A549 (cell line): ENCODE measurements around the gene ZMYM5. TPM values are rescaled to one million over a fixed set of nuclear protein-coding genes. Genes with fewer than 3 reads are reported as not detected.
A peak's percentile ranks its signal among the peaks of the same experiment; 100 is the strongest.
"Not testable (repeated sequence)": the region's sequence is repeated elsewhere in the genome, so short reads cannot be mapped to it uniquely, and the experiment has no call there.

Experiments
- ATAC-seq, 2 experiments: fragments of 200-7000 bp in 1 of 2; fragments of >200 bp in 1 of 2; cut with Nextera tagmentation in 1 of 2; cut with Tn5 transposase in 1 of 2; 3 replicates each; pipeline versions ENCODE4 v1.8.0 to v1.9.1; 2018 to 2020; ENCODE audit warnings: mild to moderate bottlenecking in 1 of 2, moderate library complexity in 1 of 2
- CTCF ChIA-PET: fragments of 300-600 bp; sonication (Branson Sonifier 250); formaldehyde crosslinking; extraction: SDS; loops from one replicate; lab custom pipeline; 2021; ENCODE audit warnings: antibody characterized with exemption, inconsistent platforms; lab: Yijun Ruan, JAX
- POLR2A ChIA-PET: fragments of 350-600 bp; formaldehyde crosslinking; extraction: SDS; loops from one replicate; lab custom pipeline; 2021; ENCODE audit warnings: antibody characterized with exemption, inconsistent platforms; lab: Yijun Ruan, JAX
- DNase-seq, 2 experiments: peaks; one replicate each; pipeline versions ENCODE4 v3.0.0 to v3.0.0-alpha.2; 2011 to 2016; ENCODE audit warnings: low read depth in 1 of 2, low spot score in 1 of 2
- FAIRE-seq: peaks from 2 replicates; lab custom pipeline; 2011; peaks lifted over from hg19 to GRCh38; lab: Jason Lieb, UNC
- H3K27ac ChIP-seq, 2 experiments: fragments of >200 bp; sonication (Bioruptor Twin); formaldehyde crosslinking; 3 replicates each; pipeline ENCODE4 v1.5.1; 2016 to 2017
- H3K4me1 ChIP-seq: fragments of >200 bp; sonication (Bioruptor Twin); formaldehyde crosslinking; 3 replicates; pipeline ENCODE4 v1.6.1; 2016
- H3K4me2 ChIP-seq: fragments of >200 bp; sonication (Bioruptor Twin); formaldehyde crosslinking; 3 replicates; pipeline ENCODE4 v1.6.1; 2016
- H3K4me3 ChIP-seq: fragments of >200 bp; sonication (Bioruptor Twin); formaldehyde crosslinking; 3 replicates; pipeline ENCODE4 v1.5.1; 2016
- H3K9me3 ChIP-seq: fragments of >200 bp; sonication (Bioruptor Twin); formaldehyde crosslinking; 3 replicates; pipeline ENCODE4 v1.6.1; 2016
- ATOH8 ChIP-seq: fragments of 250-450 bp; sonication (Bioruptor Pico); IDR thresholded peaks from 2 replicates; pipeline ENCODE4 v1.5.0; 2020; ENCODE audit warnings: low read depth, mild to moderate bottlenecking, moderate library complexity
- BHLHE40 ChIP-seq: IDR thresholded peaks from 2 replicates; pipeline ENCODE4 v1.6.1; 2012; ENCODE audit warnings: low read depth, low read length, inconsistent platforms
- MAFK ChIP-seq: fragments of 450-650 bp; IDR thresholded peaks from 2 replicates; pipeline ENCODE4 v1.6.1; 2014; ENCODE audit not compliant: partially characterized antibody
- MYC ChIP-seq: IDR thresholded peaks from 2 replicates; pipeline ENCODE4 v1.6.1; 2012; ENCODE audit warnings: mild to moderate bottlenecking, inconsistent platforms, low read length, improper control_type of control experiment, borderline replicate concordance
- RARB ChIP-seq: fragments of 250-450 bp; sonication (Bioruptor Pico); IDR thresholded peaks from 2 replicates; pipeline ENCODE4 v1.8.0; 2021; ENCODE audit warnings: mild to moderate bottlenecking, moderate library complexity
- RCOR1 ChIP-seq: fragments of 150-350 bp; IDR thresholded peaks from 2 replicates; pipeline ENCODE4 v1.6.1; 2014; ENCODE audit warnings: antibody characterized with exemption, low read length, low read depth
- SREBF2 ChIP-seq: fragments of 450-650 bp; IDR thresholded peaks from 2 replicates; pipeline ENCODE4 v1.6.1; 2014; ENCODE audit warnings: mild to moderate bottlenecking, moderate library complexity
- WGBS: methylation state at CpG from one replicate; pipeline ENCODE4 v1.1.6; 2017; ENCODE audit errors: missing lambda C conversion rate; 5-methylcytosine and 5-hydroxymethylcytosine counted together
- polyA plus RNA-seq, 4 experiments: library from polyadenylated mRNA; depleted of rRNA in 3 of 4; stranded (reverse); fragments of >200 nt; fragmentation: RNase III in 1 of 4; extraction: RNeasy Plus Mini Kit Qiagen cat#74134 plus additional on column Dnase treatment in 1 of 4; gene quantifications; 2 replicates in 3 of 4; 3 replicates in 1 of 4; pipeline ENCODE4 v1.2.3, GENCODE V29; 2011 to 2017

Gene ZMYM5
- polyA plus RNA-seq, 2 of the 4 experiments (the other 2 are of a cell fraction): 6.1 to 14.3 TPM

GRCh38 chr13:19781526-19781925 is 81.9 kb downstream of the ZMYM5 start:
- DNase-seq (peak in 1 of 2 experiments; percentile 15), FAIRE-seq (no peak), ATAC-seq (no peak)
- 5% methylated on average over 9 of the region's 9 CpGs for WGBS
- POLR2A ChIA-PET: interaction anchor here (1.6 to 2.3 kb wide), 3 partner anchors 65 to 149 kb away, joined by 3 to 9 read pairs (median 6); partner anchors contain the start of genes MPHOSPH8 and ZMYM5
- TF ChIP-seq RCOR1 (no peak), ATOH8 (no peak), MAFK (no peak), BHLHE40 (no peak), MYC (no peak), SREBF2 (no peak), RARB (CRISPR knock-in tag) (no peak)
- H3K4me1 ChIP-seq: peaks cover 3% of the 10 kb centered on the region; the same call in 1 of the 3 replicates
- CTCF ChIA-PET: no interaction called here
- H3K4me2 ChIP-seq: peak overlapping the region; percentile 84
- peak overlapping the region; percentile 96 for H3K27ac ChIP-seq
- H3K9me3 ChIP-seq: no peaks in the 10 kb centered on the region
- peak overlapping the region; percentile 93 for H3K4me3 ChIP-seq

GRCh38 chr13:19780753-19781418 is 82.6 kb downstream of the ZMYM5 start:
- Histone ChIP-seq H3K4me2 (peak overlapping the region; percentile 84), H3K27ac (peak overlapping the region in 1 of 2 experiments; percentile 35; a peak in 1 of 6 replicates), H3K4me3 (peak overlapping the region; percentile 93)
- POLR2A ChIA-PET, H3K4me1 ChIP-seq, H3K9me3 ChIP-seq, CTCF ChIA-PET, ATAC-seq, FAIRE-seq: not testable (repeated sequence)
- peak in 1 of 2 experiments; percentile 4 for DNase-seq
- 75% methylated on average over 22 of the region's 22 CpGs for WGBS

Other genes starting within 250 kb of the ZMYM5 start
- 16.2 TPM in 2 replicates for gene MPHOSPH8, start 230.0 kb downstream of the ZMYM5 start, polyA plus RNA-seq (2011; rRNA removed)
- gene MPHOSPH8, start 230.0 kb downstream of the ZMYM5 start, polyA plus RNA-seq (2017; fragmentation: RNase III; extraction: RNeasy Plus Mini Kit Qiagen cat#74134 plus additional on column Dnase treatment): 15.0 to 15.5 TPM (median 15.2 TPM) in 3 replicates
- 33.3 and 47.5 TPM in 2 replicates for gene PSPC1, start 80.7 kb downstream of the ZMYM5 start, polyA plus RNA-seq (2011; rRNA removed)
- gene PSPC1, start 80.7 kb downstream of the ZMYM5 start, polyA plus RNA-seq (2017; fragmentation: RNase III; extraction: RNeasy Plus Mini Kit Qiagen cat#74134 plus additional on column Dnase treatment): 43.1 to 49.0 TPM (median 46.1 TPM) in 3 replicates
- 50.8 and 56.7 TPM in 2 replicates for gene ZMYM2, start 95.1 kb upstream of the ZMYM5 start, polyA plus RNA-seq (2011; rRNA removed)
- gene ZMYM2, start 95.1 kb upstream of the ZMYM5 start, polyA plus RNA-seq (2017; fragmentation: RNase III; extraction: RNeasy Plus Mini Kit Qiagen cat#74134 plus additional on column Dnase treatment): 18.7 to 21.8 TPM (median 21.7 TPM) in 3 replicates